ENCODE measurements around the gene SLC26A9. TPM values are rescaled to one million over a fixed set of nuclear protein-coding genes. Genes with fewer than 3 reads are reported as not detected.

Gene SLC26A9
- total RNA-seq, 4 donors from 2014 or later: not detected

DNA sequence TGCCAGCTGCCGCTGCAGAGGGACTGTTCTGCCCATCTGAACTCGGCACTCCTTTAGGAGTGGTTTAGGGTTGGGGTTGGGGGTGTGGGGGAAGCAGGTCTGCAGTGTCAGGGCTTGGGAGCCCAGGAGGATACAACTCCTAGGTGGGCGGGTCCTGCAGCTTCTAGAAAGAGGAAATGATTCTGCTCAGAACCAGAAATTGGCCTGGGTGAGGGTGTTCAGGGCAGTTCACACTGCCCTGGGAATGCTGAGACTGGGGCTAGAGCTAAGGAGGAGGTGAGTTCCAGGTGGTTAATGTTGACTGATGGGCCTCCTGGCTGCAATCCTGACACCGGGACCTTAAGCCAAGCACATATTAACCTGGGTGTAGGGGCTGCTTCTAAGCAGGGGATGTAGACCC is 4.8 kb upstream of the SLC26A9 start:
- TF ChIP-seq, protein P1, sequence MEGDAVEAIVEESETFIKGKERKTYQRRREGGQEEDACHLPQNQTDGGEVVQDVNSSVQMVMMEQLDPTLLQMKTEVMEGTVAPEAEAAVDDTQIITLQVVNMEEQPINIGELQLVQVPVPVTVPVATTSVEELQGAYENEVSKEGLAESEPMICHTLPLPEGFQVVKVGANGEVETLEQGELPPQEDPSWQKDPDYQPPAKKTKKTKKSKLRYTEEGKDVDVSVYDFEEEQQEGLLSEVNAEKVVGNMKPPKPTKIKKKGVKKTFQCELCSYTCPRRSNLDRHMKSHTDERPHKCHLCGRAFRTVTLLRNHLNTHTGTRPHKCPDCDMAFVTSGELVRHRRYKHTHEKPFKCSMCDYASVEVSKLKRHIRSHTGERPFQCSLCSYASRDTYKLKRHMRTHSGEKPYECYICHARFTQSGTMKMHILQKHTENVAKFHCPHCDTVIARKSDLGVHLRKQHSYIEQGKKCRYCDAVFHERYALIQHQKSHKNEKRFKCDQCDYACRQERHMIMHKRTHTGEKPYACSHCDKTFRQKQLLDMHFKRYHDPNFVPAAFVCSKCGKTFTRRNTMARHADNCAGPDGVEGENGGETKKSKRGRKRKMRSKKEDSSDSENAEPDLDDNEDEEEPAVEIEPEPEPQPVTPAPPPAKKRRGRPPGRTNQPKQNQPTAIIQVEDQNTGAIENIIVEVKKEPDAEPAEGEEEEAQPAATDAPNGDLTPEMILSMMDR (IDR thresholded peaks at IDR 0.05; ENCODE audit: low read depth): no peak

DNA sequence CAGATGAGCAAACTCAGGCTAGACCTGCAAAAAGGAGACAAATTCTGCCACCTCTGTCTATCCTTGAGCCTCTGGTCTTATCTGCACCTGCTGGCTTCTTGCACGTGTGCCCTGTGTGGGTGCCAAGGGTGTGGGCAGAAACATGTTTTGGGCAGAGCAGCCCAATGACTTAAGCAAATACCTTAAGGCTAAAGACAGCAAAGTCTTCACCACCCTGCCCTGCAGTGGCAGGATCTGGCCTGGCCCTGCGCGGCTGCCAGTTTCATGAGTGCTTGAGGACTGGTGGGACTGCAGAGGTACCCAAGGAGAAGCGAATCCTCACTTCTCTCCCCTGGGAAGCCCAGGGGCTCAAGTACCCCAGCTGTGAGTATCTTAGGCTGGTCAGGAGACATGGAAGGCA is 3.8 kb upstream of the SLC26A9 start:
- TF ChIP-seq, protein P1 (IDR thresholded peaks at IDR 0.05; ENCODE audit: low read depth): no peak

DNA sequence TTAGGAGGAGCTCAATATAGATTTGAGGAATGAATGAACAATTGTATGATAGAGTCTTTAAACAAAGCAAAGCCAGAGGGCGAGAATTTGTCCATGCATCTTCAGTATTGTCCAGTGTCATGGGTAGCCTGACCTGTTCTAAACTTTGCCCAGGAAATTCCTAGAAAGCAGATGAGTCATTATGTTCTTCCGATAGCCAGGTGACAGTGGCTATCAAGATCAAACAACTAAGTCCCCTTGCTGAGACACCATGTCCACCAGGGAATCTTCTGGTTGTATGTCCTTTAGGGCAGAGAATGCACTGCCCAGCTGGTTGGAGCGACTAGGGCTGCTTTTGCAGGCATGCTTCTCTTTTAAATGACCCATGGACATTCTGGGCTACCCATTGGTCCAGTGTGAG is 1.8 kb upstream of the SLC26A9 start:
- TF ChIP-seq, protein P1 (IDR thresholded peaks at IDR 0.05; ENCODE audit: low read depth): no peak

DNA sequence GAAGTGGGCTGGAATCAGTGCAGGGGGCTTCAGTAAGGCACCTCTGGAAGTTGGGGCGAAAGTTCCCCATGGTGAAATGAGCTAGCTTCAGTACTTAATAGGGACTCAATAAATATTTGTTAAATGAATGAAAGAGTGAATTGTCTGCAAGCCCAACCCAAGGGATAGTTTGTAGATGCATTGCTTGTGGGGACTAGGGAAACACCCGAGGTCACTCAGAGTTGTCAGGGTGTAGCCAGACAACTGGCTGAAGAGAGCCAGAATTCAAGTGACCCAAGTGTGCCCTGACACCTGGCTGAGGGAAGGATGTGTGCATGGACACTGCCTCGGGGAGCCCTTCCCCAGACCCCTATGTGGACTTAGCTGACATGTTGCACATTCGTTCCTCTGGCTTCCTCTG is 1.3 kb upstream of the SLC26A9 start:
- TF ChIP-seq, protein P1 (IDR thresholded peaks at IDR 0.05; ENCODE audit: low read depth): no peak

DNA sequence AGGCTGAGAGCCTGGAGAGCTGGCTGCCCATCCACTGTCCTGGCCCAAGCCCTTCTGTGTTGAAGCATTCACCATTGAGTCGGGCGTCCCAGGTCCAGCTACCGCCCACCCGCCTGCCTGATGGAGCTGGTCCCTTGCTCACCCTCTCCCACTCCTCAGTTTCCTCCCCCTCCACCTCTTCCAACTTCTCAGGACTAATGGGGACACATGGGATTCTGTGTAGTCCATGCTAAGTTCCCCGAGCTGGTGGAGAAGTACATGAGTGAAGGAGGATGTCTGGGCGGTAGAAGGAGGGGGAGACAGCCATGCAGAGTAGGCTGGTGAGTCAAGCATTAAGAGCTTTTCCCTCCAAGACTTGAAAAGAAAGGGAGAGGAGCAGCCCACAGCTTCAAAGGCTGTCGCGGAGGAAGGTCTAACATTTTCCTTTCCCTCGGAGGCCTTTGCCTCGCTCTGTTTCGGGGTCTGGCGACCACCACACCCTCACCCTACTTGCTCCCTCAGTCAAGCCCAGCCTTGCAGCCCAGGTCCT is 561 bp downstream of the SLC26A9 start:
- TF ChIP-seq, protein P1 (IDR thresholded peaks at IDR 0.05; ENCODE audit: low read depth): no peak

DNA sequence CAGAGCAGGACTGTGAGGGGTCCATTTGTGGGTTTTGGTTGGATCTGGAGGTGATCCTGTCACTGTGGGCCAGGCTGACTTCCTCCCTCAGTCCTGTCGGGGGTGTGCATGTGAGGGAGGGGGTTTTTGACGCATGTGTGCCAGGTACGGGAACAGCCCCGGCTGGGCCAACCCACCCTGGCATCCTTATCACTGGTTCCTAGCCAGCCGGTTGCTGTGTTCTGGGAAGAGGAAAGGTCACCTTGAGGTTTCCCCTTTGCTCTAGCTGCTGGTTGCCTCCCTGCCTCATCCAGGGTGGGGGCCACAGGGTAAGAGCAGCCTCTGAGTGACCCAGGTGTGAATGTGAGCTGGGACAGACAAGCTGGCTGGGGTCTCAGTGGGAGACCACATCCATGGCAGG is 2.5 kb downstream of the SLC26A9 start:
- TF ChIP-seq, protein P1 (IDR thresholded peaks at IDR 0.05; ENCODE audit: low read depth): no peak

DNA sequence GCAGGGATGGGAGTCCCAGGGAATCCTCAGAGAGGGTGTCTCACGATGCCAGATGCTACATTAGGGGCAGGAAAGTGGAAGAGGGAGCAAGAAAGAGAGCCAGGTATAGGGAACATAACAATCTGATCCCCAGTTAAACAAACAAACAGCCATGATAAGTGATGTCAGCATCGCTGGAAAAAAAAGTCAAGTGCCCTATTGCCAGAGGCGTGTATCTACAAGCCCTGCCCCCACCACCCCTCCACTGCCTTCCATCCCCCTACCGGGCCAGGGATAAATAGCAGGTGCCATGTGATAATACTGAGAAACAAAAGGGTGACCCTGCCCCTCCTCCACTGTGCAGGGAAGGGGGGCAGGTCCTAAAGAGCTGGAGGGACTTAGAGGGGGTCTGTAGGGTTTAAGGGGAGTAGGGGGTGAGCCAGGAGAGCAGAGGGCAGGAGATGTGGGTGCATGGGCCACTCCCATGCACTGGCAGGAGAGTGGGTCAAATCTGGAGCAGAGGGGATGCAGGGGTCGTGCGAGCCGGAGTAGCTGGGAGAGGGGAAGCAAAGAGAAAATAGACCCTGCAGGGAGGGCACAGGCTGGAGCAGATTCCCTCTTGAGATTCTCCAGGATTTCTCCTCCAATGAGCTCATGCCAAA is 3.4 kb downstream of the SLC26A9 start:
- TF ChIP-seq, protein P1 (IDR thresholded peaks at IDR 0.05; ENCODE audit: low read depth): no peak

Data from subcutaneous adipose tissue (tissue), 4 donors.